Measurements from ENCODE around the gene GJA5. TPM values are rescaled to one million over a fixed set of nuclear protein-coding genes. Genes with fewer than 3 reads are reported as not detected.

Gene GJA5
- total and polyA plus RNA-seq, 2 experiments from 2014 or later: 0.24 to 1.7 TPM

- TF ChIP-seq JUNB (IDR thresholded peaks at IDR 0.05; ENCODE audit: unreplicated experiment) (no peak), ZNF331 (CRISPR knock-in tag; IDR thresholded peaks at IDR 0.05; ENCODE audit: low read depth) (no peak), NANOG (IDR thresholded peaks at IDR 0.05; ENCODE audit: borderline replicate concordance) (no peak), CTCF (conservative IDR thresholded peaks at IDR 0.05; ENCODE audit: low read depth in 2 of 2) (no peak), EZH2phosphoT487 (IDR thresholded peaks at IDR 0.05; ENCODE audit: unreplicated experiment) (no peak), EZH2 (IDR thresholded peaks at IDR 0.05; ENCODE audit: low read depth, unreplicated experiment) (no peak), STAT1 (IDR thresholded peaks at IDR 0.05; ENCODE audit: unreplicated experiment) (no peak)
- TF ChIP-seq, protein P1, sequence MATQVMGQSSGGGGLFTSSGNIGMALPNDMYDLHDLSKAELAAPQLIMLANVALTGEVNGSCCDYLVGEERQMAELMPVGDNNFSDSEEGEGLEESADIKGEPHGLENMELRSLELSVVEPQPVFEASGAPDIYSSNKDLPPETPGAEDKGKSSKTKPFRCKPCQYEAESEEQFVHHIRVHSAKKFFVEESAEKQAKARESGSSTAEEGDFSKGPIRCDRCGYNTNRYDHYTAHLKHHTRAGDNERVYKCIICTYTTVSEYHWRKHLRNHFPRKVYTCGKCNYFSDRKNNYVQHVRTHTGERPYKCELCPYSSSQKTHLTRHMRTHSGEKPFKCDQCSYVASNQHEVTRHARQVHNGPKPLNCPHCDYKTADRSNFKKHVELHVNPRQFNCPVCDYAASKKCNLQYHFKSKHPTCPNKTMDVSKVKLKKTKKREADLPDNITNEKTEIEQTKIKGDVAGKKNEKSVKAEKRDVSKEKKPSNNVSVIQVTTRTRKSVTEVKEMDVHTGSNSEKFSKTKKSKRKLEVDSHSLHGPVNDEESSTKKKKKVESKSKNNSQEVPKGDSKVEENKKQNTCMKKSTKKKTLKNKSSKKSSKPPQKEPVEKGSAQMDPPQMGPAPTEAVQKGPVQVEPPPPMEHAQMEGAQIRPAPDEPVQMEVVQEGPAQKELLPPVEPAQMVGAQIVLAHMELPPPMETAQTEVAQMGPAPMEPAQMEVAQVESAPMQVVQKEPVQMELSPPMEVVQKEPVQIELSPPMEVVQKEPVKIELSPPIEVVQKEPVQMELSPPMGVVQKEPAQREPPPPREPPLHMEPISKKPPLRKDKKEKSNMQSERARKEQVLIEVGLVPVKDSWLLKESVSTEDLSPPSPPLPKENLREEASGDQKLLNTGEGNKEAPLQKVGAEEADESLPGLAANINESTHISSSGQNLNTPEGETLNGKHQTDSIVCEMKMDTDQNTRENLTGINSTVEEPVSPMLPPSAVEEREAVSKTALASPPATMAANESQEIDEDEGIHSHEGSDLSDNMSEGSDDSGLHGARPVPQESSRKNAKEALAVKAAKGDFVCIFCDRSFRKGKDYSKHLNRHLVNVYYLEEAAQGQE (IDR thresholded peaks at IDR 0.05; ENCODE audit: unreplicated experiment): no peak
- DNase-seq (ENCODE audit: low spot score) (no peak), ATAC-seq (no peak)
- no peaks in the 10 kb centered on the region for H3K9me2 ChIP-seq (ENCODE audit: insufficient read depth)
- Mint-ChIP-seq H3K27ac (no peak overlapping the region), H3K4me1 (peaks cover 16% of the 10 kb centered on the region), H3K27me3 (ENCODE audit: insufficient read depth, low read depth, poor library complexity) (peaks cover 2% of the 10 kb centered on the region), H3K36me3 (ENCODE audit: low read depth) (peaks cover 6% of the 10 kb centered on the region; the same call in 2 of the 3 replicates), H3K9me3 (peaks cover 11% of the 10 kb centered on the region), H3K4me3 (no peak overlapping the region)
- no peaks in the 10 kb centered on the region for H3K27me3 ChIP-seq (ENCODE audit: insufficient read depth)
- H3K36me3 ChIP-seq (ENCODE audit: insufficient read depth): no peaks in the 10 kb centered on the region
- no peak overlapping the region for H3K4me2 ChIP-seq
- no peak overlapping the region for H3K4me3 ChIP-seq
- H3K27ac ChIP-seq (ENCODE audit: low read depth): no peak overlapping the region
- H2AFZ ChIP-seq: no peak overlapping the region
- peaks cover 6% of the 10 kb centered on the region for H3K4me1 ChIP-seq (ENCODE audit: insufficient read depth)
- H3K79me2 ChIP-seq (replicated peaks; ENCODE audit: insufficient read depth): no peaks in the 10 kb centered on the region
- H4K20me1 ChIP-seq (replicated peaks; ENCODE audit: insufficient read depth): no peaks in the 10 kb centered on the region
- no peaks in the 10 kb centered on the region for H3F3A ChIP-seq (replicated peaks; ENCODE audit: low read depth)
These were observed 42.7 kb downstream of the GJA5 start for GRCh38 chr1:147717706-147718097.

DNA sequence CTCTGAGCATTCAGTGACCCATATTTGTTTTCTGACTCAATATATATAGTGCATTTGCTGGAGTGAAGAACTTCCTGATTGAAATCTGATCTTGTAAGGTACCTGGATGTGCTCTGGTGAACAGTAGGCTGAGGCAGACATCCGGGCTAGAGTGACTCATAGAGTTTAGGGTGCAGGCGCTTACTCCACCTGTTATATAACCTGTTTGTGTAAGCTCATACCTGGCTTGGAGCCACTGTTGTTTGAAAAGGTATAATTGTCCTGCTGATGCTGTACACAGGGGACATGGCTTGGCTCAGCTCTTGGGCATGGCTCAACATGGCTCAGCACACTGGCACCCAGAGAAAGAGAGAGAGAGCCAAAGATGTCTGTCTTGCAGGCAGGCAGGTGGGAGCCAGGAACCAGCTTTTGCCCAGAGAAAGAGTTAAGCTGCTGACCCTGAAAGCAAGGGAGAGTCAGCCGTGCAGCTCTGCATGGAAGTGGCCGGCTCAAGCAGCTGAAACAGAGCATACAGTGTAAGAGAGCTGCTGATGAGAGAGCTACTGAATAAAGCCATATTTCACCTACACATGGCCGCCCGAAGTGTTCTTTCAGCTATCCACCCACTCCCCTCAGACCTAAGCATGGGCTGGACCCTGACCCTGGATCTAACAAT, 43.2 kb downstream of the GJA5 start:
- no peak overlapping the region for H3K27ac Mint-ChIP-seq
- no peak overlapping the region for H2AFZ ChIP-seq
- TF ChIP-seq EZH2phosphoT487 (IDR thresholded peaks at IDR 0.05; ENCODE audit: unreplicated experiment) (no peak), ZNF462 (CRISPR knock-in tag; IDR thresholded peaks at IDR 0.05) (no peak), ZNF331 (CRISPR knock-in tag; IDR thresholded peaks at IDR 0.05; ENCODE audit: low read depth) (no peak)

More for the DNA sequence above, 43.2 kb downstream of the GJA5 start:
- no peaks in the 10 kb centered on the region for H3K27me3 ChIP-seq (ENCODE audit: insufficient read depth)
- no peaks in the 10 kb centered on the region for H3K36me3 ChIP-seq (ENCODE audit: insufficient read depth)
- ATAC-seq: no peak
- H3K4me2 ChIP-seq: no peak overlapping the region
- no peaks in the 10 kb centered on the region for H3F3A ChIP-seq (replicated peaks; ENCODE audit: low read depth)
- peaks cover 2% of the 10 kb centered on the region for H3K27me3 Mint-ChIP-seq (ENCODE audit: insufficient read depth, low read depth, poor library complexity)
- peaks cover 4% of the 10 kb centered on the region for H3K4me1 ChIP-seq (ENCODE audit: insufficient read depth)
- no peaks in the 10 kb centered on the region for H3K79me2 ChIP-seq (replicated peaks; ENCODE audit: insufficient read depth)
- no peak for DNase-seq (ENCODE audit: low spot score)
- peaks cover 11% of the 10 kb centered on the region for H3K9me3 Mint-ChIP-seq
- no peak overlapping the region for H3K27ac ChIP-seq (ENCODE audit: low read depth)
- no peaks in the 10 kb centered on the region for H4K20me1 ChIP-seq (replicated peaks; ENCODE audit: insufficient read depth)
- H3K4me1 Mint-ChIP-seq: peaks cover 13% of the 10 kb centered on the region
- H3K4me3 Mint-ChIP-seq: no peak overlapping the region
- H3K4me3 ChIP-seq: no peak overlapping the region
- H3K36me3 Mint-ChIP-seq (ENCODE audit: low read depth): peaks cover 6% of the 10 kb centered on the region; the same call in 2 of the 3 replicates
- H3K9me2 ChIP-seq (ENCODE audit: insufficient read depth): no peaks in the 10 kb centered on the region
